Mammary epithelial cell (primary cell): Measurements from ENCODE around the gene AIG1.

Experiments used
- EZH2 ChIP-seq: IDR thresholded peaks from 2 replicates; pipeline ENCODE4 v1.6.1; 2012; ENCODE audit warnings: low read length, inconsistent platforms, borderline replicate concordance
- TF ChIP-seq, protein P1 (sequence below), 2 donors: IDR thresholded peaks in 1 of 2; conservative IDR thresholded peaks in 1 of 2; 2 replicates each; pipeline ENCODE4 v1.5.1; 2011 to 2012; ENCODE audit warnings: inconsistent platforms in 2 of 2, low read length in 2 of 2, mild to moderate bottlenecking in 2 of 2, control low read depth in 1 of 2, low read depth in 1 of 2; ENCODE audit not compliant: insufficient read depth in 1 of 2; ENCODE audit errors: extremely low read depth in 1 of 2

DNA sequence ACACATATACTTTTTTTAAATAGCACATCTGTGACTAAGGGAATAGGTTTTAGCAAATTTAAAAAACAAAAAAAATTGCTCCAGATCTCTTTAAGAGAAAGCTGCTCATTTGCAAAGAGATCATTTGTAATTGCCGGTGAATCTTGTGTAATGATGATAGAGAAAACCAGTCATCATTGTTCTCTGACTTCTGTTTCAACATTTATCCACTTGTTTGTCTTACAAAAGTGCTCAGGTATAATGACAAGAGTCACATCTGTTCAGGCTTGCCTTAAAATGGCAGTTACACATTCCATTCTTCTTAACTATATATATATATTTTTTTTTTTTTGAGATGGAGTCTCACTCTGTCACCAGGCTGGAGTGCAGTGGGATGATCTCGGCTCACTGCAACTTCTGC lies 165.2 kb downstream of the AIG1 start:
- TF ChIP-seq, protein P1, sequence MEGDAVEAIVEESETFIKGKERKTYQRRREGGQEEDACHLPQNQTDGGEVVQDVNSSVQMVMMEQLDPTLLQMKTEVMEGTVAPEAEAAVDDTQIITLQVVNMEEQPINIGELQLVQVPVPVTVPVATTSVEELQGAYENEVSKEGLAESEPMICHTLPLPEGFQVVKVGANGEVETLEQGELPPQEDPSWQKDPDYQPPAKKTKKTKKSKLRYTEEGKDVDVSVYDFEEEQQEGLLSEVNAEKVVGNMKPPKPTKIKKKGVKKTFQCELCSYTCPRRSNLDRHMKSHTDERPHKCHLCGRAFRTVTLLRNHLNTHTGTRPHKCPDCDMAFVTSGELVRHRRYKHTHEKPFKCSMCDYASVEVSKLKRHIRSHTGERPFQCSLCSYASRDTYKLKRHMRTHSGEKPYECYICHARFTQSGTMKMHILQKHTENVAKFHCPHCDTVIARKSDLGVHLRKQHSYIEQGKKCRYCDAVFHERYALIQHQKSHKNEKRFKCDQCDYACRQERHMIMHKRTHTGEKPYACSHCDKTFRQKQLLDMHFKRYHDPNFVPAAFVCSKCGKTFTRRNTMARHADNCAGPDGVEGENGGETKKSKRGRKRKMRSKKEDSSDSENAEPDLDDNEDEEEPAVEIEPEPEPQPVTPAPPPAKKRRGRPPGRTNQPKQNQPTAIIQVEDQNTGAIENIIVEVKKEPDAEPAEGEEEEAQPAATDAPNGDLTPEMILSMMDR (conservative IDR thresholded peaks at IDR 0.05 in 1 of 2, IDR thresholded peaks at IDR 0.05 in 1 of 2; ENCODE audit: extremely low read depth in 1 of 2, insufficient read depth in 1 of 2, low read depth in 1 of 2, low read length in 2 of 2) = no peak
- no peak for TF ChIP-seq EZH2
